ENCODE data around the gene FFAR3. TPM values are rescaled to one million over a fixed set of nuclear protein-coding genes. Genes with fewer than 3 reads are reported as not detected.

FFAR3 gene
- total and polyA plus RNA-seq, 2 donors (not counting 1 experiment from before 2014, with no cell fraction given) = not detected

GRCh38 chr19:35352177-35352447 is 6.1 kb upstream of the FFAR3 start:
- Histone ChIP-seq H3K4me3 (replicated peaks in 1 of 4; ENCODE audit: control extremely low read depth in 1 of 4, insufficient read depth in 1 of 4, low read depth in 3 of 4, low read length in 4 of 4) (no peak overlapping the region), H3K27ac (ENCODE audit: insufficient read depth, low read length) (no peak overlapping the region), H3K4me2 (ENCODE audit: extremely low read depth, insufficient read depth, low read length) (no peak overlapping the region), H3K79me2 (ENCODE audit: control insufficient read depth, insufficient read depth, low read length) (no peaks in the 10 kb centered on the region), H3K27me3 (ENCODE audit: control insufficient read depth, insufficient read depth, low read length) (no peaks in the 10 kb centered on the region), H3K9ac (ENCODE audit: insufficient read depth, low read length) (no peak overlapping the region), H3K9me3 (ENCODE audit: control insufficient read depth, insufficient read depth, low read depth, low read length) (no peaks in the 10 kb centered on the region), H2AFZ (ENCODE audit: low read length) (no peak overlapping the region), H3K36me3 (ENCODE audit: control insufficient read depth, insufficient read depth, low read length) (no peaks in the 10 kb centered on the region), H4K20me1 (ENCODE audit: control insufficient read depth, extremely low read depth, insufficient read depth, low read length) (no peaks in the 10 kb centered on the region), H3K4me1 (ENCODE audit: control insufficient read depth, extremely low read depth, insufficient read depth, low read length) (no peaks in the 10 kb centered on the region)
- TF ChIP-seq CTCF (conservative IDR thresholded peaks at IDR 0.05 in 1 of 2, IDR thresholded peaks at IDR 0.05 in 1 of 2; ENCODE audit: low read depth in 1 of 2, low read length in 2 of 2) (no peak), EZH2 (IDR thresholded peaks at IDR 0.05; ENCODE audit: low read length, missing control alignments) (no peak)
- no peak for DNase-seq (ENCODE audit: low read depth in 2 of 2)

GRCh38 chr19:35352448-35353304 is 5.6 kb upstream of the FFAR3 start:
- Histone ChIP-seq H3K9ac (ENCODE audit: insufficient read depth, low read length) (no peak overlapping the region), H3K79me2 (ENCODE audit: control insufficient read depth, insufficient read depth, low read length) (no peaks in the 10 kb centered on the region), H3K4me2 (ENCODE audit: extremely low read depth, insufficient read depth, low read length) (no peak overlapping the region), H3K4me1 (ENCODE audit: control insufficient read depth, extremely low read depth, insufficient read depth, low read length) (no peaks in the 10 kb centered on the region), H3K4me3 (replicated peaks in 1 of 4; ENCODE audit: control extremely low read depth in 1 of 4, insufficient read depth in 1 of 4, low read depth in 3 of 4, low read length in 4 of 4) (no peak overlapping the region), H2AFZ (ENCODE audit: low read length) (no peak overlapping the region), H3K36me3 (ENCODE audit: control insufficient read depth, insufficient read depth, low read length) (no peaks in the 10 kb centered on the region), H3K9me3 (ENCODE audit: control insufficient read depth, insufficient read depth, low read depth, low read length) (no peaks in the 10 kb centered on the region), H4K20me1 (ENCODE audit: control insufficient read depth, extremely low read depth, insufficient read depth, low read length) (no peaks in the 10 kb centered on the region), H3K27me3 (ENCODE audit: control insufficient read depth, insufficient read depth, low read length) (no peaks in the 10 kb centered on the region), H3K27ac (ENCODE audit: insufficient read depth, low read length) (no peak overlapping the region)
- TF ChIP-seq EZH2 (IDR thresholded peaks at IDR 0.05; ENCODE audit: low read length, missing control alignments) (no peak), CTCF (conservative IDR thresholded peaks at IDR 0.05 in 1 of 2, IDR thresholded peaks at IDR 0.05 in 1 of 2; ENCODE audit: low read depth in 1 of 2, low read length in 2 of 2) (peak; percentile 83 to 86)
- DNase-seq (ENCODE audit: low read depth in 2 of 2) = peak; percentile 46 to 76

GRCh38 chr19:35353635-35354034 is 4.6 kb upstream of the FFAR3 start:
- peak in 1 of 2 donors; percentile 9 for TF ChIP-seq CTCF (conservative IDR thresholded peaks at IDR 0.05 in 1 of 2, IDR thresholded peaks at IDR 0.05 in 1 of 2; ENCODE audit: low read depth in 1 of 2, low read length in 2 of 2)
- TF ChIP-seq EZH2 (IDR thresholded peaks at IDR 0.05; ENCODE audit: low read length, missing control alignments) = no peak
- Histone ChIP-seq H2AFZ (ENCODE audit: low read length) (no peak overlapping the region), H3K9me3 (ENCODE audit: control insufficient read depth, insufficient read depth, low read depth, low read length) (no peaks in the 10 kb centered on the region), H3K79me2 (ENCODE audit: control insufficient read depth, insufficient read depth, low read length) (no peaks in the 10 kb centered on the region), H3K27ac (ENCODE audit: insufficient read depth, low read length) (no peak overlapping the region), H3K36me3 (ENCODE audit: control insufficient read depth, insufficient read depth, low read length) (no peaks in the 10 kb centered on the region), H3K4me1 (ENCODE audit: control insufficient read depth, extremely low read depth, insufficient read depth, low read length) (no peaks in the 10 kb centered on the region), H3K4me2 (ENCODE audit: extremely low read depth, insufficient read depth, low read length) (no peak overlapping the region), H3K4me3 (replicated peaks in 1 of 4; ENCODE audit: control extremely low read depth in 1 of 4, insufficient read depth in 1 of 4, low read depth in 3 of 4, low read length in 4 of 4) (no peak overlapping the region), H3K9ac (ENCODE audit: insufficient read depth, low read length) (no peak overlapping the region), H4K20me1 (ENCODE audit: control insufficient read depth, extremely low read depth, insufficient read depth, low read length) (no peaks in the 10 kb centered on the region), H3K27me3 (ENCODE audit: control insufficient read depth, insufficient read depth, low read length) (no peaks in the 10 kb centered on the region)
- peak in 1 of 2 donors; percentile 77 for DNase-seq (ENCODE audit: low read depth in 2 of 2)
